ENCODE results near the gene RBM20.

DNA sequence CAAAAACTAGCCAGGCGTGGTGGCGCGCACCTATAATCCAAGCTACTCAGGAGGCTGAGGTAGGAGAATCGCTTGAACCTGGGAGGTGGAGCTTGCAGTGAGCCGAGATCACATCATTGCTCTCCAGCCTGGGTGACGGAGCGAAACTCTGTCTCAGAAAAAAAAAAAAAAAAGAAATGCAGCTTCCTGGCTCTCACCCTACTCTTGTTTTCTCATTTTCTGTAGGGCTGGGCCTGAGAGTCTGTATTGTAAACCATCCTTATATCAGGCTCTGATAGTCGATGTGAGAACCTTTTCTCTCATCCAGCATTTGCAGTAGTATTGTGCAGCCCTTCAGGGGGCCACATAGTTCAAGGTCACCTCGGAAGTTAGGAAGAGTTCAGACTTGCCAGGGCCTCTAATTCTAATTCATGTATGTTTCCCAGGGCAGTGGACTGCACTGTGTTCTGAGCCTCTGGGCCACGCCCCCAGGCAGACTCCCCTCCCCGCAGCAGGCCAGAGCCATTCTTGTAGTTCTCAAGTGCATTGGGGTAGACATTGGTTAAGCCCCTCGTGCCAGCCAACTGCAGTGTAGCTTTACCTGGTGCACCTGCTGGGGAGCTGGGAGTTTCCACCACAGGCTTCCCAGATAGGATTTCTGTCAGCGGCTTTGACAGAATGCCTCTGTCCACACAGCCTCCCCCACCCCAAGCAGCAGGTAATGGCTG lies 189.3 kb downstream of the RBM20 start:
- TF ChIP-seq, protein P1, sequence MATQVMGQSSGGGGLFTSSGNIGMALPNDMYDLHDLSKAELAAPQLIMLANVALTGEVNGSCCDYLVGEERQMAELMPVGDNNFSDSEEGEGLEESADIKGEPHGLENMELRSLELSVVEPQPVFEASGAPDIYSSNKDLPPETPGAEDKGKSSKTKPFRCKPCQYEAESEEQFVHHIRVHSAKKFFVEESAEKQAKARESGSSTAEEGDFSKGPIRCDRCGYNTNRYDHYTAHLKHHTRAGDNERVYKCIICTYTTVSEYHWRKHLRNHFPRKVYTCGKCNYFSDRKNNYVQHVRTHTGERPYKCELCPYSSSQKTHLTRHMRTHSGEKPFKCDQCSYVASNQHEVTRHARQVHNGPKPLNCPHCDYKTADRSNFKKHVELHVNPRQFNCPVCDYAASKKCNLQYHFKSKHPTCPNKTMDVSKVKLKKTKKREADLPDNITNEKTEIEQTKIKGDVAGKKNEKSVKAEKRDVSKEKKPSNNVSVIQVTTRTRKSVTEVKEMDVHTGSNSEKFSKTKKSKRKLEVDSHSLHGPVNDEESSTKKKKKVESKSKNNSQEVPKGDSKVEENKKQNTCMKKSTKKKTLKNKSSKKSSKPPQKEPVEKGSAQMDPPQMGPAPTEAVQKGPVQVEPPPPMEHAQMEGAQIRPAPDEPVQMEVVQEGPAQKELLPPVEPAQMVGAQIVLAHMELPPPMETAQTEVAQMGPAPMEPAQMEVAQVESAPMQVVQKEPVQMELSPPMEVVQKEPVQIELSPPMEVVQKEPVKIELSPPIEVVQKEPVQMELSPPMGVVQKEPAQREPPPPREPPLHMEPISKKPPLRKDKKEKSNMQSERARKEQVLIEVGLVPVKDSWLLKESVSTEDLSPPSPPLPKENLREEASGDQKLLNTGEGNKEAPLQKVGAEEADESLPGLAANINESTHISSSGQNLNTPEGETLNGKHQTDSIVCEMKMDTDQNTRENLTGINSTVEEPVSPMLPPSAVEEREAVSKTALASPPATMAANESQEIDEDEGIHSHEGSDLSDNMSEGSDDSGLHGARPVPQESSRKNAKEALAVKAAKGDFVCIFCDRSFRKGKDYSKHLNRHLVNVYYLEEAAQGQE (IDR thresholded peaks at IDR 0.05; ENCODE audit: insufficient read depth in 1 of 2, low read depth in 2 of 2, low read length in 1 of 2): no peak
- TF ChIP-seq, protein P2, sequence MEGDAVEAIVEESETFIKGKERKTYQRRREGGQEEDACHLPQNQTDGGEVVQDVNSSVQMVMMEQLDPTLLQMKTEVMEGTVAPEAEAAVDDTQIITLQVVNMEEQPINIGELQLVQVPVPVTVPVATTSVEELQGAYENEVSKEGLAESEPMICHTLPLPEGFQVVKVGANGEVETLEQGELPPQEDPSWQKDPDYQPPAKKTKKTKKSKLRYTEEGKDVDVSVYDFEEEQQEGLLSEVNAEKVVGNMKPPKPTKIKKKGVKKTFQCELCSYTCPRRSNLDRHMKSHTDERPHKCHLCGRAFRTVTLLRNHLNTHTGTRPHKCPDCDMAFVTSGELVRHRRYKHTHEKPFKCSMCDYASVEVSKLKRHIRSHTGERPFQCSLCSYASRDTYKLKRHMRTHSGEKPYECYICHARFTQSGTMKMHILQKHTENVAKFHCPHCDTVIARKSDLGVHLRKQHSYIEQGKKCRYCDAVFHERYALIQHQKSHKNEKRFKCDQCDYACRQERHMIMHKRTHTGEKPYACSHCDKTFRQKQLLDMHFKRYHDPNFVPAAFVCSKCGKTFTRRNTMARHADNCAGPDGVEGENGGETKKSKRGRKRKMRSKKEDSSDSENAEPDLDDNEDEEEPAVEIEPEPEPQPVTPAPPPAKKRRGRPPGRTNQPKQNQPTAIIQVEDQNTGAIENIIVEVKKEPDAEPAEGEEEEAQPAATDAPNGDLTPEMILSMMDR (IDR thresholded peaks at IDR 0.05): no peak

Data from Panc1 (cell line).